Heart left ventricle (tissue), 16 donors: Measurements from ENCODE around the gene ZMIZ1. TPM values are rescaled to one million over a fixed set of nuclear protein-coding genes. Genes with fewer than 3 reads are reported as not detected.

Experiments
- ATAC-seq, 4 donors: fragments of 200-7000 bp; cut with Tn5 transposase; one replicate each; pipeline ENCODE4 v1.9.1; 2020 to 2022; ENCODE audit warnings: moderate library complexity in 4 of 4, mild to moderate bottlenecking in 3 of 4, moderate number of reproducible peaks in 1 of 4
- DNase-seq, 5 donors: peaks; one replicate each; pipeline ENCODE4 v3.0.0-alpha.2; 2020
- H3K27ac ChIP-seq, 12 donors: fragments of 200-600 bp; sonication (generic) in 4 of 12; one replicate each; pipeline versions ENCODE4 v1.5.0 to v1.8.0; 2016 to 2022; ENCODE audit warnings: mild to moderate bottlenecking in 2 of 12
- H3K27me3 ChIP-seq, 9 donors: fragments of 200-600 bp; sonication (generic) in 2 of 9; one replicate each; pipeline versions ENCODE4 v1.5.1 to v1.8.0; 2016 to 2022; ENCODE audit warnings: mild to moderate bottlenecking in 3 of 9
- H3K36me3 ChIP-seq, 9 donors: fragments of 200-600 bp; sonication (generic) in 2 of 9; one replicate each; pipeline versions ENCODE4 v1.5.0 to v1.8.0; 2018 to 2022; ENCODE audit warnings: mild to moderate bottlenecking in 2 of 9
- H3K4me1 ChIP-seq, 12 donors: fragments of 200-600 bp; sonication (generic) in 4 of 12; one replicate each; pipeline versions ENCODE4 v1.5.0 to v1.8.0; 2016 to 2022; ENCODE audit warnings: mild to moderate bottlenecking in 3 of 12
- H3K4me3 ChIP-seq, 12 donors: fragments of 200-600 bp; sonication (generic) in 4 of 12; one replicate each; pipeline versions ENCODE4 v1.5.0 to v1.8.0; 2017 to 2022; ENCODE audit warnings: mild to moderate bottlenecking in 9 of 12, moderate library complexity in 4 of 12
- H3K9me3 ChIP-seq, 12 donors: fragments of 200-600 bp; sonication (generic) in 4 of 12; one replicate each; pipeline versions ENCODE4 v1.5.0 to v1.8.0; 2016 to 2022; ENCODE audit warnings: mild to moderate bottlenecking in 1 of 12
- POLR2A ChIP-seq, 2 donors: fragments of 450-650 bp; IDR thresholded peaks; one replicate each; pipeline ENCODE4 v1.6.1; 2017; ENCODE audit warnings: antibody characterized with exemption in 2 of 2, mild to moderate bottlenecking in 2 of 2, moderate library complexity in 2 of 2
- WGBS, 4 donors: extraction: QIAGEN DNeasy Blood & Tissue Kit in 2 of 4; methylation state at CpG; one replicate each; pipeline versions ENCODE4 v1.1.5 to v1.1.7; 2013 to 2018; 5-methylcytosine and 5-hydroxymethylcytosine counted together
- intact Hi-C, 10 donors: fragments of 100-400 bp; cut with DNase I; formaldehyde crosslinking; loops; one replicate each; pipeline versions ENCODE4 v1.11.1 to v1.14.2; 2022
- polyA plus RNA-seq, 2 donors: library from polyadenylated mRNA; stranded (reverse); fragments of 200-250 nt; gene quantifications; one replicate each; pipeline ENCODE4 v1.2.3, GENCODE V29; 2013
- total RNA-seq, 9 donors: library from RNA; depleted of rRNA in 2 of 9; stranded (reverse); fragments of >200 nt in 2 of 9; fragmentation: NEBNext Ultra II Directional in 3 of 9; extraction: Animal tissue kit (Norgen Biotek cat#: 25700) in 3 of 9; gene quantifications; one replicate each; pipeline versions ENCODE4 v1.1.0 to v1.2.4, GENCODE V29; 2016 to 2023
- TF ChIP-seq, protein P1 (sequence below), 12 donors: fragments of 200-600 bp; sonication (generic) in 4 of 12; IDR thresholded peaks; one replicate each; pipeline versions ENCODE4 v1.5.0 to v1.8.0; 2018 to 2022; ENCODE audit warnings: antibody characterized with exemption in 12 of 12, mild to moderate bottlenecking in 5 of 12
- donor health status: ischemic (EF 13 %, LVEDD 7.1; RV severe dilation, severe dysfunction).
- donor health status: healthy with polysubstance abuse.
- donor health status: DM: no; HTN: yes; CAD: no.
- donor health status: DM: no; HTN: no; CAD: no.
- donor health status: ischemic (EF 25% LVEDD 6.9; RV normal size, moderate dysfunction).
- donor health status: ischemic (EF 25% LVEDD 5.7; RV mildly dilated, moderate dysfunction).
- donor health status: healthy.
- donor health status: DM: yes; HTN: yes; CAD: no.
- donor health status: ischemic (EF 35%, LVEDD 5.7; RV mildly dilated, moderate dysfunction).
- donor health status: nonischemic (EF 11% LVEDD 7.7; RV severe dilation, severe dysfunction).
- donor health status: DM: yes; HTN: yes; CAD: no.
- donor health status: PGD.
- donor health status: ischemic (EF 29% LVEDD 5.4; RV normal size, mild dysfunction).
- donor health status: nonischemic (EF 23%, LVEDD 6.1; RV moderate dilation, normal function).

Gene ZMIZ1
- total and polyA plus RNA-seq, 11 donors, result 19.7 to 75.4 (median 49.2) TPM

GRCh38 chr10:79210672-79211071, 141.9 kb downstream of the ZMIZ1 start:
- intact Hi-C loops, result no loop called here
- DNase-seq (no peak), ATAC-seq (no peak)
- 47 to 100% (median 91%) methylated on average over 1 of the region's 1 CpG for WGBS, 4 donors
- Histone ChIP-seq H3K36me3 (peaks cover 0 to 96% (median 84%) of the 10 kb centered on the region in 9 donors), H3K9me3 (no peaks in the 10 kb centered on the region), H3K27me3 (no peaks in the 10 kb centered on the region), H3K4me1 (peaks cover 0 to 8% (median 0%) of the 10 kb centered on the region in 12 donors), H3K4me3 (no peak overlapping the region), H3K27ac (no peak overlapping the region)
- TF ChIP-seq, protein P1, sequence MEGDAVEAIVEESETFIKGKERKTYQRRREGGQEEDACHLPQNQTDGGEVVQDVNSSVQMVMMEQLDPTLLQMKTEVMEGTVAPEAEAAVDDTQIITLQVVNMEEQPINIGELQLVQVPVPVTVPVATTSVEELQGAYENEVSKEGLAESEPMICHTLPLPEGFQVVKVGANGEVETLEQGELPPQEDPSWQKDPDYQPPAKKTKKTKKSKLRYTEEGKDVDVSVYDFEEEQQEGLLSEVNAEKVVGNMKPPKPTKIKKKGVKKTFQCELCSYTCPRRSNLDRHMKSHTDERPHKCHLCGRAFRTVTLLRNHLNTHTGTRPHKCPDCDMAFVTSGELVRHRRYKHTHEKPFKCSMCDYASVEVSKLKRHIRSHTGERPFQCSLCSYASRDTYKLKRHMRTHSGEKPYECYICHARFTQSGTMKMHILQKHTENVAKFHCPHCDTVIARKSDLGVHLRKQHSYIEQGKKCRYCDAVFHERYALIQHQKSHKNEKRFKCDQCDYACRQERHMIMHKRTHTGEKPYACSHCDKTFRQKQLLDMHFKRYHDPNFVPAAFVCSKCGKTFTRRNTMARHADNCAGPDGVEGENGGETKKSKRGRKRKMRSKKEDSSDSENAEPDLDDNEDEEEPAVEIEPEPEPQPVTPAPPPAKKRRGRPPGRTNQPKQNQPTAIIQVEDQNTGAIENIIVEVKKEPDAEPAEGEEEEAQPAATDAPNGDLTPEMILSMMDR (IDR thresholded peaks at IDR 0.05), result no peak
- no peak for TF ChIP-seq POLR2A (IDR thresholded peaks at IDR 0.05)

- 81 to 88% (median 87%) methylated on average over 13 of the region's 13 CpGs for WGBS, 4 donors
- no peak for DNase-seq
- intact Hi-C loops, result no loop called here
- Histone ChIP-seq H3K36me3 (peaks cover 2 to 96% (median 86%) of the 10 kb centered on the region in 9 donors), H3K4me3 (no peak overlapping the region), H3K9me3 (no peaks in the 10 kb centered on the region), H3K4me1 (peaks cover 0 to under 1% (median 0%) of the 10 kb centered on the region in 12 donors), H3K27me3 (no peaks in the 10 kb centered on the region), H3K27ac (no peak overlapping the region)
- no peak for ATAC-seq
- TF ChIP-seq POLR2A (IDR thresholded peaks at IDR 0.05), result no peak
- TF ChIP-seq, protein P1 (IDR thresholded peaks at IDR 0.05), result no peak
Measured at GRCh38 chr10:79211616-79212015, 142.8 kb downstream of the ZMIZ1 start.

GRCh38 chr10:79215531-79215930, 146.8 kb downstream of the ZMIZ1 start:
- ATAC-seq (no peak), DNase-seq (no peak)
- intact Hi-C loops, result no loop called here
- TF ChIP-seq, protein P1 (IDR thresholded peaks at IDR 0.05), result no peak
- TF ChIP-seq POLR2A (IDR thresholded peaks at IDR 0.05), result no peak
- Histone ChIP-seq H3K27me3 (no peaks in the 10 kb centered on the region), H3K4me3 (no peak overlapping the region), H3K27ac (no peak overlapping the region), H3K4me1 (peaks cover 8 to 21% (median 20%) of the 10 kb centered on the region in 12 donors), H3K9me3 (no peaks in the 10 kb centered on the region), H3K36me3 (peaks cover 3 to 91% (median 71%) of the 10 kb centered on the region in 9 donors)
- WGBS, 4 donors, result 95 to 98% (median 96%) methylated on average over 5 of the region's 5 CpGs

- H3K27ac ChIP-seq, result peak overlapping the region in 10 of 12 donors; percentile 40 to 95 (median 91)
- H3K4me3 ChIP-seq, result no peak overlapping the region
- no peak for ATAC-seq
- DNase-seq, result peak in 1 of 5 donors; percentile 76
- 93 to 98% (median 94%) methylated on average over 3 of the region's 3 CpGs for WGBS, 4 donors
- H3K36me3 ChIP-seq, result peaks cover 3 to 64% (median 39%) of the 10 kb centered on the region in 9 donors
- intact Hi-C loops, result no loop called here
- peaks cover 38 to 60% (median 59%) of the 10 kb centered on the region in 12 donors for H3K4me1 ChIP-seq
- no peaks in the 10 kb centered on the region for H3K9me3 ChIP-seq
- no peaks in the 10 kb centered on the region for H3K27me3 ChIP-seq
- TF ChIP-seq, protein P1 (IDR thresholded peaks at IDR 0.05), result no peak
- TF ChIP-seq POLR2A (IDR thresholded peaks at IDR 0.05), result no peak
Measured at GRCh38 chr10:79219322-79219957, 150.7 kb downstream of the ZMIZ1 start.
